HG03442 (cell line): Measurements from ENCODE around the gene NLGN1.

Experiments used
- ATAC-seq: cut with Tn5 transposase; IDR thresholded peaks from one replicate; pipeline ENCODE4 v1.9.1; 2021; ENCODE audit warnings: mild to moderate bottlenecking, moderate library complexity; ENCODE audit not compliant: unreplicated experiment

The NLGN1 gene

DNA sequence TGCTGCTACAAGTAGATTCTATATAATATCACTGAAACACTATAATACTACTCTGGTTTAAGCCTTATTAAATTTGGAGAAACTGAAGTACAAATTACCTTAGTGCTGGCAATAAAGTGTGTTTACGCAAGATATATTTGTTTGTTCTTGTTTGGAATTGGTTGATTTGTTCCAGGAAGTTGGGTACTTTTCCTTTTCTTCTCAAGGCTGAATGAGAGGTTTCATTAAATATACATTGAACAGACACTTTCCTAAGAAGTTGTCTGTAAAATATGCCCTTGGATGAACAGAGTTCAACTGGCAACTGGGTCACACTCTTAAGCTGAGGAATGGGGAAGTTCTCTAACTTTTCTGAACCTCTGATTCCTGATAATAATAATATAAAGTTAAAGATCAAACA lies 919.5 kb downstream of the NLGN1 start:
- no peak for ATAC-seq

DNA sequence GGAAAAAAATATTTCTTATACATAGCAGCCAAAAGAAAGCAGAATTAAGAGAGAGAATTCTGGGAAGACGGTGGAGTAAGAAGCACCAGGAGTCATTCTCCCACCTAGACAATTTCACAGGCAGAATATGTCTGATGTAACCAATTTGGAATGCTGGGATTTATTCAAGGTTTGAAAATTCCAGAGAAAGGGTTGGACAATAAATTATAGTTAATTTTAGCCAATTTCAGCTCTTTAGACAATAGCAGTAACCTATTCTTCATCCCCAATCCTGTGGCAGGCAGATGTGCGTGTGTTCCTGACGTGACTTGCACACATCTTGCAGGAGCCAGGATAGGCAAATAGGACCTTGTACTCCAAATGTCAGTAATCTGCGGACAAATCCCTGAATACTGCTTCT lies 920.6 kb downstream of the NLGN1 start:
- no peak for ATAC-seq

DNA sequence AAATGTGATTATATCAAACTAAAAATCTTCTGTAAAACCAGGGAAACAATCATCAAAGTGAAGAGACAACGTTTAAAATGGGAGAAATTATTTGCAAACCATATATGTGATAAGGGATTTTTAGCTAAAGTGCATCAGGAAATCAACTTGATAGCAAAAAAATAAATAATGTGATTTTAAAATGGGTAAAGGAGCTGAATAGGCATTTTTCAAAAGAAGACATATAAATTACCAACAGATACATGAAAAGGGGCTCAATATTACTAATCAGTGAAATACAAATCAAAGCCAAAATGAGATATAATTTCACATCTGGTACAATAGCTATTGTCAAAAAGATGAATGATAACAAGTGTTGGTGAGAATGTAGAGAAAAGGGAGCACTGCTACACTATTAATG lies 924.0 kb downstream of the NLGN1 start:
- no peak for ATAC-seq

DNA sequence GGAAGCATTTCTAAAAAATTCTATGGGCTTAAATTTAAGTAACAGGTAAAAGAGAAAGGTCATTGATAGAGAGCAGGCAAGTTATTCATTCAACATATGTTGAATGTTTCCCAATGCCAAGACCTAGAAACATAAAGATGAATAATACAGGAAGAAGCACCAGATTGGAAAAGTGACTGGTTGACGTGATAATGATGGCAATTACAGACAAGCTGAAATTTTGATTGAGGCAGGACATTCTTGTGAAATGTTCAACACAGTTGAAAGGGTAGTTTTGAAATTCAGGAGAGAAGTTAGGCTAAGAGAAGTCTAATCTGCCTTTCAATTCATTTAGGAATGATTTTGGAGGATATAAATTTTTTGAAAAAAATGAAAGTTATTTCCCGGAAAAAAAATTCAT lies 925.2 kb downstream of the NLGN1 start:
- no peak for ATAC-seq

DNA sequence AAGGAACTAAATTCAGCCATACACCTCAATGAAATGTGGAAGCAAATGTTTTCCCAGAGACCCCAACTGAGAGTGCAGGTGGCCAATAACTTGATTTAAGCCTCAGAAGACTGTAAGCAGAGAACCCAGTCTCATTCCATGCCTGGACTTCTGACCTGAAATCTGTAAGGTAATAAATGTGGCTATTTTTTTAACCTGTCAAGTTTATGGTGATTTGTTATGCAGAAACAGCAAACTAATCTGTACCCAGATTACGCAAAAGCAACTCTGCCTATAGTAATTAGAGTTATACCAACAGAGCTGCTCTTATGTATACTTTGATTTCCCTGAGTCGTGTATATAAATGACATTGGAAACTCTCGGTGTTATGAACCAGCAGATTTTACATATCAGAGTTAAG lies 927.6 kb downstream of the NLGN1 start:
- no peak for ATAC-seq

DNA sequence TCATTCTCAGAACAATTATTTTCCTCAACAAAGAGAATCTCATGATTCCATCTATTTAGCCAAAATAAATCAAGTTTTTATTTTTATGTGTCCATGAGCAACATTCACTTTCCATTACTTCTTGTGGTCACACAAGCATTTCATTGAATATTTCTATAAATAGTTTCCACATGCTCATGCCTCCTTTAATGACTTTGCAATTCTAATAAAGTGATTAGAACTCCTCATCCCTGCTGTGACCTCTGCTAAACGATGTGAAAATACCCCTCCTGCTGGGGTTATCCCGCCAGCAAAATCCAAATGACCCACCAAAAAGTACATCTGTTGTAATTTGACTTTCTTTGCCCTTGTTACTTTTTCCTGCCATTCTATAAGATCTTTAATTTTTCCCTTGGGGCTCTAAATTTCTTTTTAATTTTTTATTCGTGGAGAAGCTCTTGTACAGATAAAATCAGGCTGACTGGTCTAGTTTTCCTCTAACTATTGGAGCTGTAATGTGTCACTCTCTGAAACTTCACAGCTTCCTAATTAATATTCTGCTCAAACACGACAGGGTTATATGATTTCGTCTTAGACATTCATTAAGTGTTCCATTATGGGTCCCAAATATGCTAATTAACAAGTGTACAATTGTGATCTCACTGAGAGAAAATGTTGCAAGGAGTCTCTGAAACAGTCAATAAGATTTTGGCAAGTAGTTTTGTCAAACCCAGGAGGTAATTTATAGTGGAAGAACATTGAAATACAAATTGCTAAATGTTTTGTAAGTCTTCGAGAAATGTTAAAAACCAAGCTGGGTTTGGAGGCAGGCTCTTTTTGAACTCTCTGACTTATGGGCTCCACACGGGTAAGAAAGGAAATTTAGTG lies 928.5 kb downstream of the NLGN1 start:
- no peak for ATAC-seq

DNA sequence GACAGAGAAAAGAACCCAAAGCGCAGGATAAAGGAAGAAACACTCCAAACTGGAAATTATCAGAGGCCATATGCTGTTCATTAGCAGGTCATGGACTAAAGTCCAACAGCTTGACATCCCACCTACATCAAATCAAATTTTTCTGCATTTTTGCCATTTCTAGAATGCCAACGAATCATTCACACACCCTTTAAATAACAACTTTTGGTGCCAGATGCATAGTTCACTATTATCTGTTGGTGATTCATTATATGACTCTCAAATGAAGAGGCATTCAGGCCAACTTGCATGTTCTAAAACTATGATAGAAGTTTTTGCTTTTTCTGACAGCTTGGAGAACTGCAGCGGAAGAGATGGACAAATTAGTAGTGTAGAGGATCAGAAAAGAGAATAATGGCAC lies 931.8 kb downstream of the NLGN1 start:
- ATAC-seq = no peak

DNA sequence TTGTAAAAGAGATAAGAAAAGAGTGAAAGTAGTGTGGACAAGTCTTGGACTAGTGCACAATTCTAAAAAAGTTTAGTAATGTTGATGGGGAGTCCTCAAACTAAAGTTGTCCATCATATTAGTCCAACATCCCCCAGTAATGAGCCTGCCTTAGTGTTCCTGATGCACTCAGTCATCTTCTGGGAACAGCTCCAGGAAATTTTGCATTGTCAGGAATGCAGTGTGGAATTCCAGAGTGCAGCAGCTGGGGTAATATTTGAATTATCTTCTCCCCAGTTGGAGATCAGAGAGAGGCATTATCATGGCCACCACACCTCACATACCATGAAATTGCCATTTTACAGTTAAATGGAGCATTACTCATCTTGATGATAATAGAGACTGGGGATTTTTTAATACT lies 932.8 kb downstream of the NLGN1 start:
- ATAC-seq = no peak

DNA sequence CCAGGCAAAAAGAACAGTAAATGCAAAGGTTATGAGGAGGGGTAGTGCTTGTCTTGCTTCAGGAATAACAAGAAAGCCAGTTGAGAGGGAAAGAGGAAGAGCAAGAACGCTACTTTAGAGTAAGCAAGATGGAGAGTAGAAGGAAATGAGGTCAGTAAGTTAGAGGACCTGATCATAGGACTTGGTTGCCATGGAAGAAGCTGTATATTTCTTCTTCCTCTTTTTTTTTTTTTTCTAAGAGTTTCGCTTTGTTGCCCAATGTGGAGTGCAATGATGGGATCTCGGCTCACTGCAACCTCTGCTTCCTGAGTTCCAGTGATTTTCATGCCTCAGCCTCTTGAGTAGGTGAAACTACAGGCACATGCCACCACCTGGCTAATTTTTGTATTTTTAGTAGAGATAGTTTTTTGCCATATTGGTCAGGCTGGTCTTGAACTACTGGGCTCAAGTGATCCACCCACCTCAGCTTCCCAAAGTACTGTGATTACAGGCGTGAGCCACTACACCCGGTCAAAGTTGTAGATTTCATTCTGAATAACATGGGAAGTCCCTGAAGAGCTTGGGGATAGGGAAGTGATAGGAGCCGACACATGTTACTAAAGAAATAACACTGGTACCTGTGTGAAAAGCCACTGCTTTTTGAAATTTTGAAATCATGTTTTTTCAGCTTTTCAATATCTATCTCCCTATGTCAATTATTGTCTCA lies 933.7 kb downstream of the NLGN1 start:
- ATAC-seq = no peak

DNA sequence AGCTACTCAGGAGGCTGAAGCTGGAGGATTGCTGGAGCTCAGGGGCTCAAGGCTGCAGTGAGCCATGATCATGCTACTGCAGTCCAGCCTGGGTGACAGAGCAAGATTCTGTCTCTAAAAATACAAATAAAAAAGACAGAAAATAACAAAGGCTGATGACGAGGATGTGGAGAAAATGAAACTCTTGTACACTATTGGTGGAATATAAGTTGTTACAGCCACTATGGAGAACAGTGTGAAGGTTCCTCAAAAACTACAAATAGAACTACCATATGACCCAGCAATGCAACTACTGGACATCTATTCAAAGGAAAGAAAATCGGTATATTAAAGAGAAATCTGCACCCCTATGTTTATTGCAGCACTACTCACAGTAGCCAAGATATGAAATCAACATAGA lies 934.8 kb downstream of the NLGN1 start:
- ATAC-seq = no peak

DNA sequence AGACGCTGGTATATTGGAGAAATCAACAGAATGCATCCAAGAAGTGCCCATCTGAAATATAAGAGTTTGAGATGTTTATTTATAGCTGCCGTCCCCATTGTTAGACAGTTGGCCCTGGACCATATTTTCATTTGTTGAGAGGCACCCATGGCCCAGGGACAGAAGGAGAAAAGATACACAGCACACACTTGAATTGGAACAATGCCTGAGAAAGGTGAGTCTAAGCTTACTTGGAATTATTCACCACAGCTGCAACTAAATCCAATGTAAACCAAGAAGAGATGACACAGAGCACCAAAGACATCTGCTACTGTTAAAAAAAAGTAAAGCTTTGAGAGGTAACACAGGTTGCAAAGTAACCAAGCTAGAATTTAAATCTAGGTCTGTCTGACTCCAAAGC lies 936.1 kb downstream of the NLGN1 start:
- no peak for ATAC-seq

DNA sequence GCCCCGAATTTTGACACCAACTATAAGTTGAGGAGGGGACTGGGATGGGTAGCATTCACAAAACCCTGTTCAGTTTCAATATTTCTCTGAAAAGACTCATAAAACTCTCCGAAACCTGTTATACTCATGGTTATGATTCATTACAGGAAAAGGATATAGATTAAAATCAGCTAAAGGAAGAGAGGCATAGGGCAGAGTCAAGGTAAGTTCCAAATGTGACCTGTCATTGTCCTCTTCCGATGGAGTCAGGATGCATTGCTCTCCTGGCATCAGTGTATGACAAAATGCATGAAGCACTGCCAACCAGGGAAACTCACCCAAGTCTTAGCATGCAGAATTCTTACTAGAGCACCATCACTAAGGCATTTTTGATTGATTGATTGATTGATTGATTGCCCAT lies 936.6 kb downstream of the NLGN1 start:
- no peak for ATAC-seq

DNA sequence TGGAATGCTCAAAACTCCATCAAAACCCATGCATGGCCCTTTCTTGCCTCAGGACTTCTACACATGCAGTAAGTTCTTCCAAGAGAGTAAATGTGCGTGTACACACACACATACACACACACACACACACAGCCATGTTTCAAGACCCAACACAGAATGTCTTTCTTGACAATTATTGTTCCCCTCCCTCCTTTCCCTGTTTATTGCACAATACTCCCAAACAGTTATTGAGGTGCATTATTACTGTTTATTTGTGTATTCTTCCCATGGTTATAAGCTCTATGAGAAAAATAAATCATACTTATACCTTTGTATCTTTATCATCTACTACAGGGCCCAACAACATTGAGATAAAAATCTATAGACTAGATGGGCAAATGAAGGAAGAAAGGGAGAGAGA lies 937.8 kb downstream of the NLGN1 start:
- no peak for ATAC-seq

DNA sequence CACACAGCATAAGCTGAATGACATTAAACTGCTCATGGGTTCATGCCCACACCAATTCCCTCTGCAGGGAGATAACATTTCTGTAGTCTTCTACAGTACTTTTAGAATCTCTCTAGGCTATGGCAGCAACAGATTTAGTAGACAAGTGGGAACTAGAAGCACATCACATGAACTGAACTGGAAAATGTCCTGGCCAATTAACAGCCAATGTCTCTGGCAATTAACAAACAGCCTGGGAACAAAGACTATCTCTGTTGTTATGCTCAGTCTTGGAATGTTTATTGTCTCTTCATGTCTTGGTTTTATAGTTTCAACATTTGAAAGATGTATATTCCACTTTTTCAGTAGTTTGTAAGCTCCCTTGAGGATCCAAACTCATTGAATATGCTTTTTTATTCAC lies 938.4 kb downstream of the NLGN1 start:
- no peak for ATAC-seq
